HG03521 (cell line): Measurements from ENCODE around the gene RPL12.

ENCODE experiments used
- ATAC-seq: cut with Tn5 transposase; IDR thresholded peaks from one replicate; pipeline ENCODE4 v1.9.1; 2021; ENCODE audit warnings: mild to moderate bottlenecking, moderate library complexity; ENCODE audit not compliant: unreplicated experiment

RPL12 gene

GRCh38 chr9:127407492-127407843 lies 43.7 kb downstream of the RPL12 start:
- no peak for ATAC-seq

GRCh38 chr9:127406799-127407491 lies 44.3 kb downstream of the RPL12 start:
- no peak for ATAC-seq

GRCh38 chr9:127405344-127406125 lies 45.7 kb downstream of the RPL12 start:
- ATAC-seq, result no peak

- no peak for ATAC-seq
Observed at GRCh38 chr9:127404631-127405030, 46.6 kb downstream of the RPL12 start.

- no peak for ATAC-seq
Observed at GRCh38 chr9:127403507-127404192, 47.6 kb downstream of the RPL12 start.

- ATAC-seq, result no peak
Observed at GRCh38 chr9:127402401-127403090, 48.7 kb downstream of the RPL12 start.

GRCh38 chr9:127399736-127400269 lies 51.4 kb downstream of the RPL12 start:
- ATAC-seq, result no peak

- no peak for ATAC-seq
Observed at GRCh38 chr9:127398715-127399400, 52.3 kb downstream of the RPL12 start.

- no peak for ATAC-seq
Observed at GRCh38 chr9:127398275-127398647, 52.9 kb downstream of the RPL12 start.
